HG03025 (cell line): ENCODE results near the gene UTS2R.

ENCODE experiments used
- ATAC-seq: cut with Tn5 transposase; IDR thresholded peaks from one replicate; pipeline ENCODE4 v1.9.1; 2021; ENCODE audit warnings: mild to moderate bottlenecking, moderate library complexity; ENCODE audit not compliant: unreplicated experiment, low FRiP score

UTS2R gene

DNA sequence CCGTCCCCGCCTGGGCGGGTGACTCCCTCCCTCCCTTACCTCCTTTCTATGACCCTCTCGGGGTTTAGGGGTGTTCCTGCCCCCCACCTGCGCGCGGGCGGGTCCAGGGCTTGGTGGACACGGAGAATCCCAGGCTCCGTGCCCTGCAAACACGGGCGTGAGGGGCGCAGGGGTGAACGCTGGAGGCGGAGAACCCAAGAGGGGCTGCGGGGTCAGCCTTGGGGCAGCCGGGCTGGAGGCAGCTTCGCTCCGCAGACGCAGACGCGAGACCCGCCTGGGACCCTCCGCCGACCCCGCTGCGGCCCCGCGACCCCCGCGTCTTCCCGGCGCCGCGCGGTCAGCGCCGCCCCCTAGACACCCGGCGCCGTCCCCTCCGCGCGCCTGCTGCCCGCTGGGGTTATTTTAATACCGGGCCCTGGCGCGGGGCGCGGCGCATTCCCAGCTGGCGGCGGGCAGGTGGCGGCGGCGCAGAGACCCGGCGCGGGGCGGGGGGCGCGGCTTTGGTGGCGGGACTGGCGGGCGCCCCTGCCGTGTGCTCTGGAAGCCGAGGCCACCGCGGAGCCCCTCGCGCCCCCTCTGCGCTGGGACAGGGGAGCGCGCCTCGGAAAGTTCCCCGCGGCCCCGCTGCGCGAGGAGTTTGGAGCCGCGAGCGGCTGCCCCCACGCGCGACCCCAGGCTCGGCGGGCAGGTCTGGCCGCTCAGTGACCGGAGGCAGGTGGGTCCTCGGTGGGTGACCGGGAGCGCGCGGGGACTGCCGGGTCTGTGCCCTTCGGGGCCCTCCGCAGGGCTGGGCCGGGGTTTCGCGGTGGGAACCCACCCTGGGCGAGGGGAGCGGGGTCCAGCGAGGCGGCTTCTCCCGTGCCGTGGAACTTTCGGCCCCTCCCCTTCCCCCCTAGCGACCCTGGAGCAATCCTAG, at the start of gene UTS2R:
Gene UTS2R (plus strand): TSS at position 433 of the 916 bp plus-strand sequence. CDS start 2,560 bp downstream, outside the sequence.
- ATAC-seq, result no peak

DNA sequence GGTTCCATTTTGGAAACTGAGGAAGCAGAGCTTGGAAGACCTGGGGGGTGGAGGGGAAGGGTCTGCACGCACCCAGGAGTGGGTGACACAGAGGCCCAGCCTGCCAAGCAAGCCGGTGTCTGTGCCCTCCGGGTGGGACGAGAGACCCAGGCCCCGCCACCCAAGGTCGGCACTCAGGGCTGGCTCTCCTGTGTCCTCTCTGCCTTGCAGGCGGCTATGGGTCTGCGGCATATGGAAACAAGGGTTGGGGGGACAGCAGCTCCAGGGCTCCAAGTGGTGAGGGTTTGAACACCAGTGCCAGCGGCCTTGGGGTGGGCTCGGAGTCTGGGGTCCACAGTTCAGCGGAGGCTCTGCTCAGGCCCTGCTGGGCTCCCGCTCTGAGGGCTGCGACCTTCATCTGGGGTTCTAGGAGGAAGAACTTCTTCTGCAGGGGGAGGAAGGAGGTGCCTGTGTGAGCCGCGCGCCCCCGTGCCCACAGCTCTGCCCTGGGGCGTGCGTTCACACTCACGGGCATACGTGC, 49.6 kb upstream of the UTS2R start:
- no peak for ATAC-seq

DNA sequence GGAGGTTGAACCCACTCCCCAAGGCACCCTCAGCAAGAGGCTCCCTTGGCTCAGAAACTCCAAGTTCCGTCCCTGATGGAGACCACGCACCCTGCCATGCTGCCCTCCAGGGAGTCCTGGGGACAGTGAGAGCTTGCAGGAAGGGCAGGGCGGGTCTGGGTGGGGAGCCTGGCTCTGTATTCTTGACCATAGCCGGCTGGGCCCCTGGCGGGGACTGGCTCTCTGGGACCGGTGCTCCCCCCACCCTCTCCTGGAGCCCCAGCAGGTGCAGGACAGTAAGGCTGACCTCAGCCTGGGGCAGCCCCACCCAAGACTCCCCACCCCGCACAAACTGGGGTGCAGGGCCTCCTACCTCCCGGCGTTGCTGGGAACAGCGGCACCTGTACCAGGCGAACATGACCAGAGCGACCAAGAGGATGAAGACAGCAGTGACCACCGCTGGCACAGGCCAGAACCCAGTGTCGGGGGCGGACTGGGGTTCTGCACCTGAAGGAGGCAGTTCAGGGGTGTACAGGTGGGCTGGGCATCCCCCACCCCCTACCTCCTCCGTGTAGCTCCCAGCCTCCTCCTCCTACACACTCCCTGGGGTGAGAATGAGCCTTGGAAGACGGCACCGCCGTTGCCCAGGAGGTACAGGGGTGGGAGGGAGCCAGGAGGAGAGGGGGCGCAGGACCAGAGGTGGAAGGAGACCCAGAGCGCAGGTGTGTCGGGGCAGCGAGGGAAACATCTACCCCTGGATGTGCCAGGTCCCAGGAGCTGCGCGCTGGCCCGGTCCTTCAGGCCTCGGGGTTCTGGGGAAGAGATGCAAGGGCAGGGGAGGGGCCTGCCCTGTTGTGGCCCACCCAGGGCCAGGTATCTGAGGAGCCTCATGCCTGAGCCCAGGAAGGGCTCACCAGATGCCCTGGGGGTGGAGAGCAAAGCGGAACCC, 48.8 kb upstream of the UTS2R start:
- ATAC-seq, result no peak

DNA sequence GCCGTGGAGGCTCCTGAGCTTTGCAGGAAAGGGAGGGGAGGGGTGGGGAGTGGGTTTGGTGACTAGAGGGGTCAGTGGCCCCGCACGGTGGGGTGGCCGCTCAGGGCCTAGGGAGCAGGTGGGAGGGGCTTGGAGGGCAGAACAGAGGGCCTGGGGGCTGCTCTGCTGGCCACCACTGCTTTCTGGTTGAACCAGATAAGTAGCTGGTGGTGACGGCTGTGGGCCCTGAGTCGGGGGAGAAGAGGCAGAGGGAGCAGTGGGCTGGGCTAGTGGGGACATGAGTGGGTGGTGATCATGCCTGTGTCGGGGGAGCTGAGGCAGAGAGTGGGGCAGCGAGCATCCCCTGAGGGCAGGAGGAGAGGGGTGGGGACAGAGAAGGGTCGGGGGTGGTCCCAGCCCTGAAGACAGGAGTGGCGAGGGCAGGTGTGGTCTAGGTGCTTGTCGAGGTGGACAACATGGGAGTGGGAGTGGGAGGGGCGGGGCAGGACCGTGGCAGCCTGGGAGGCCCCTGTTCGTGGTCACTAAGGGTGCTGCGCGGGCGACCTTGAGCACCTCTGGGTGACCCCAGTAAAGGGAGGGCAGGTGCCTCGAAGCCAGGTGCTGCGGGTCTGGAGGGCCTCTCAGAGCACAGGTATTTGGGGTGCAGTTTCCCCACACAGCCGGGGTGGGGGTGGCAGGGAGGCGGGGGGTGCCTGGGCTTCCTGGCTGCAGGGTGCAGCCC, 47.9 kb upstream of the UTS2R start:
- no peak for ATAC-seq

DNA sequence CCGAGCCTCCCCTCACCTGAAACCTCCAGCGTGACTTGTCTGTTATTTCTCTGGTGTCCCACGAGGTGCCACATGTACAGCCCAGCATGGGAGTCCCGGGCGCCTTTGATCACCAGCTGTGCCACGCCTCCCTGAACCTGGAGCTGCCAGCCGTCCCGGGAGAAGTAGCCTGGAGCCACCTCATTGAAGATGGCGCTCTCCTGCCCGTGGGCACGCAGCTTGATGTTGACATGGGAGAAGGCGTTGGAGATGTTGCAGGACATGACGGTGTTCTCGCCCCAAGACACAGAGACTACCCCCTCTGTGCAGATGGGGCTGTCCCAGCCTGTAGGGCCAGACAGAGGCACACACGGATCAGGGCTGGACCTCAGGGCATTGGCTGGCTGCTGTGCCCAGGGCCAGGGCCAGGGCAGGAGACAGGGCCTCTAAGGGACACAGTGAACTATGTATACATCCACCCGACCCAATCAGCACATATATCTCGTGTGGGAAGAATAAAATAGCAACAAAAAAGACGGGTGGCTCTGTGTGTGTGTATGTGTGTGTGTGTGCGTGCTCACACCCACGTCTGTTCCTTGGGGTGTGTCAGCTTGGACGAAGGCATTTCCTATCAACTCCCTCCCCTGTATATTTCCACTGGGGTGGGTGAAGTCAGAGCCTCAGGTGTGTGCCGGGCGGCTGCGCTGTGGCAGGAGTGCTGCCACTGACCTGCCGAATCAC, 46.8 kb upstream of the UTS2R start:
- no peak for ATAC-seq

DNA sequence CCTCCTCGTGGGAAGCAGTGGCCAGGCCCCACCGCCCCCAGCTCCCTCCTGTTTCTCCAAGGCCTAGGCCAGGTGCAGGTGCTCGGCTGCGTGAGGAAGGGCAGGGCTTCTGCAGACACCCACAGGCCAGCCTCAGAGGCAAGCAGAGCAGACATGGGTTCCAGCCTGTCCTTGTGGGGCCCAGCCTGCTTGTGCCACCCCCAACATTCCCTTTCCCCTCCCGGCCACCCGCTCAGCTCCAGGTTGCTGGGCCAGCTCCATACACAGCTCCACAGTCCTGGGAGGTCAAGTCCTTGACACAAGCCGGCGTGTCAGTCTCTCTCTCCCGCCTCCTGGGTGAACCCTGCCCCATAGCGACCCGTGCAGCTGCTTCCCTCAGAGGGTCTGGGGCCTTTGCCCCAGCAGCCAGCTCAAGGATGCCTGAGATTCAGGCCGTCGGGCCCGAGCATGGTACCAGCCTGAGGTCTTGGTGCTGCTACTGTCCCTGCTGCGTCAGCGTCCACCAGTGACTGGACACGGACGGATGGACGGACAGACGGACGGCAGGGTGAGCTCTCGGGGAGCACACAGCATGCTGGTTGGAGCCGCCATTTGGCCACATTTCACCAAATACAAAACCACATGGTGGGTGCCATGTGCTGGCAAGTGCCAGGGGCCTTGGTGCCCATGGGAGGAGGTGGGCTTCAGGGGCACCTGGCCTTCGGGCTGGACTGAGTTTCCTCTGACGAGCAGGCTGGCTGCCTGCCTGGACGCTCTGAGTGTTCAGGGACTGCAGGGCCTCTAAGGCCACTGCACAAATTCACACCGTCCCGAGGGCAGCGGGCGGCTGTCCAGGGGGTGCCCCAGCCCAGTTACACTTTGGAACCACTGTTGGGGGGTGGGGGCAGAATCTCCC, 46.0 kb upstream of the UTS2R start:
- ATAC-seq, result no peak

DNA sequence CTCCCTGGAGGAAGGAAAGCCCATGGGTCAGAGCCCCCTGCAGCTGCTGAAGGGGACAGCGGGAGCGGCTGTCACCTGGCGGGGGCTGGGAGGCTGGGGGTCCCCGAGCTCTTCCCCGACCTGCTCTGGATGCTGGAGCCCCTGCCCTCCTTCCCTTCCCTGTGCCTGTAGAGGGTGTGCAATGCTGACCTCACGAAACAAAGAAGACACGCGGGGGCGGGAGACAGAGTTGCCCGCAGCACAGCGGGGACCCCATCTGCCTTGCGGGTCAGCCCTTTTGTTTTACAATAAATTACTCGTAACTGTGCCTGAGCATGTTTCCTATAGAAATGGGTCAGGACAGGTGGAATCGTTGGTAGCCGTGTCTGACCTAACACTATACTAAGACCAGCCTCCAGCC, 44.3 kb upstream of the UTS2R start:
- no peak for ATAC-seq

DNA sequence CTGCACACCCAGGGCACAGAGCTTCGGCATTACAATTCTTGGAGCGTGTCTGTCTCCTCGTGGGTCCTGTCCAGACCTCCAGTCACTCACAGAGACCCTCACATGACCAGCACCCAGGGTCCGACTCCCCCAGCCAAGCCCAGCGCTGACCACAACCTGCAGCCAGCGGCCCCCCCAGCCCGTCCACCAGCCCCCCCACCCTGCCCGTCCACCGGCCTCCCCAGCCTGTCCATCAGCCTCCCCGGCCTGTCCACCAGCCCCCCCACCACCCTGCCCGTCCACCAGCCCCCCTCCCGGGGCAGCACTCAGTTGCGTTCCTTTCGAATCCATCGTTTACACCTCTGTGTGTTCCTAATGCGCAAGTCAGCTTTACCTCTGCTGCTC, 43.8 kb upstream of the UTS2R start:
- ATAC-seq, result no peak

DNA sequence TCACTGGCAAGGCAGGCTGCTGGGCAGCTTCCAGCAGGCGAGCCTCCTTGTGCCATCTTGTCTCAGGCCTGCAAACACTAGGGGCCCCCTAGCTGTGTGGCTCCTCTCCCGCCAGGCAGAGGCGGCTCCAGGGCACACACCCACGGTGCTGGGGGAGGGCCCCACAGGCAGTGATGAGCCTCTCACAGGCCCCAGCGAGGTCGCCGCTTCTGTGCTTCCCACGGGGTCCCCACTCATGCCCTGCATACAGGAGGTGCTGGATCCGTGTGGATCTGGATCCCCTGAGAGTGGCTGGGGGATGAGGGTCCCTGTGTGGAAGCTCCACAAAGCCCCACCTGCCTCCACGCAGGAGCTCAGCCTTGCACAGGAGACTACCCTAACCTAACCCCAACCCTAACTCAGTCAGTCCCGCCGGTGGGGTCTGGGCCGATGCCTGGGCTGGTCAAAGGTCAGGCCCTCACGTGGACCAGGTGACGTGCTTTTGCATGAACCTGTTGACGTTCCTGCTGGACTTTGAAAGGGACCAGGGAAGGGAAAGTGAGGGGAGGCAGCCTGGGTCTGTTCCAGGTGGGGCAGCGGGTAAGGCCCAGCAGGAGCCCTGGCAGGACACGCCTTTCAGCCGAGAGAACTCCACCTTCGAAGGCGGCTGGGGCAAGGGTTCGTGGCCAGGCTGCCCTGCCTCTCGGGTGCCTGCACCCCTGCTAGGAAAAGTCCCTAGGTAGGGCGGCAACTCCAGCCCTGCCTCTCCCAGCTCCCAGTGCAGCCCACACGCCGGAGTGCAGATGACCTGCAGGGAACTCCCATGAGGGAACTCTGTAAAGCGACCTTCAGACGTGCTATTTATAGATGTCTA, 43.2 kb upstream of the UTS2R start:
- ATAC-seq, result no peak

DNA sequence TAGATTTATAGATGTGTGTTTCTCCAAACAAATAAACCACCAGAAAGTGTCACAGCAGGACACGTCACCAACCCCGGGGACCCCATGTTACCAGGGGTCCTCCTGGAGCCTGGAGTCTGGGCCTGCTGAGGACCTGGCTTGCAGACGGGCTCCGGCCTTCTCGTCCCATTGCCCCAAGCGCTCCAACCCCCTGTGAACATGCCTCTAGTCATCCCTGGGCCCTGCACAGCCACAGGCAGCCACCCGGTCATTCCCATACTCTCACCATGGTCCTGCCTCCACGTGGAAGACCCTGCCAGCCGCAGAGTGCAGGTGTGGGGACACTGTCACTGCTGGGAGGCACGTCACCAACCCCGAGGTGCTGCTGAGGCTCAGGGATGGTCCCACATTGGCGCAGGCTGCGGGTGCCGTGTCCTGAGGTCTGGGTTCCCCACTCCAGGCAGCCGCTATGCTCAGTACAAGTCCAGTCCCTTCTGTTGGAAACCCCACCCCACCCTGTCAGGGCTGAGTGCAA, 42.5 kb upstream of the UTS2R start:
- no peak for ATAC-seq

DNA sequence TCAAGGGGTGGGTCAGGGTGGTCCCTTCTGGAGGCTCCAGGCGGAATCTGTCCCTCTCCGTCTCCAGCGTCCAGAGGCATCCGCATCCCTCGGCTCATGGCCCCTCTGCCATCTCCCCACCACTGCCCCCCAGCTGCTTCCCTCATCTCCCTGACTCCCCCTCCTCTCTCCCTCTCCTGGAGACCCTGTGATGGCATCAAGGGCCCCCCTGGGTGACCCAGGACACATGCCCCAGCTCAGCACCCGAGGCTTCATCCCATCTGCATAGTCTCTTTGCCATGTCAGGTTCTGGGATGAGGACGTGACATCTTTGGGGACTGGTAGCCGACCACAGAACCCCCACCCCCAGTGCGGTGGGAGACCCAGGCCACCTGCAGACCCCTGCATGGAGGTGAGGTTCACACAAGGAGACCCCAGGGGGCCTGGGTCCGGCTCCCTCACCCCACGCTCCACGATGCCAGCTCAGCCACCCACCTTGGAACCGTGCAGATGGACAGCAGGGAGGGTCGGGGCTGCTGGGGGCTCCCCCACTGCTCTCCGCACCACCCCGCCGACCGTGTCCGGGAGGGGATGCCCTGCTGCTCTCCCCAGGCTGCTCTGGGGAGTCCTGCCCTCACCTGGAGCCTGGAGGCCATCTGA, 41.8 kb upstream of the UTS2R start:
- ATAC-seq, result no peak

DNA sequence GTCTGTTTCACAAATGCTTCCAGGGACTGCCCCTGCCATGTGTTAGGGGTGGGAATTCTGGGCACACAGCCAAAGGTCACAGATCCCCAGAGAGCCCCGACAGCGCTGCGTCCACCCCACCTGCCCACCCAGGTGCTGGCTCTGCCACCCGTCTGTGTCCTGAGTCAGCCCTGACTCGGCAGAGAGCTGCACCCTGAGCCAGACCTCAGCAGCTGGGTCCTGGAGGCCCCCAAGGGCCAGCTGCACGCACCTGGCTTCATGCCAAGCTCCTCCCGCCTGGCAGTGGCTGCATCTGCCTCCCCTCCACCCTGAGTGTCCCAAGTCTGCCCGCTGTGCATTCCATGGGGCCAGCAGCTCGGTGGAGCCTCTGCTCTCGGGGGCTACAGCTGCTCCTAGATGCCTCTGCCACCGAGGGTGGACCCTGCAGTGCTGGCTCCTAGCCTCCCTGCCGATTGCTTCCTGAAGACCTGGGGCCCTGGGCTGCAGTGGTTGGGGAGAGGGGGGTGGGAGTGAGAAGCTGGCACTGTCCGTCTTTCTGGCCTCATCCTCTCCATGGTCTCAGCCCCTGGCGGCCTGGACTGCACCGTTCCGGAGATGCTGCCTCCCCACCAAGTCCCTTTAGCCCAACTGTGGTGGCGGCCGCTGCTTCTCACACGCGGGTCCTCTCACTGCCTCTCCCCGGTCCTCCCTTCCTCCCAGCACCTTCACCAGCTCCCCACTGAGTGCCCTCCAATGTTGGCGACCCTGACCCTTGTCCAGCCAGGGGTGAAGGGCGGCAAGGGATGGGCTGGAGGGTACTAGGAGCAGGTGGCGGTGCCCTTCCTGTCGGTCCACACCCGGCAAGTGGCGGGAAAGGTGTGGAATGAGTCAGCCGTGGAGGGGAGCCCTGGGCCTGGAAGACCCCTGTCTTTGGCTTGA, 41.0 kb upstream of the UTS2R start:
- ATAC-seq, result no peak

DNA sequence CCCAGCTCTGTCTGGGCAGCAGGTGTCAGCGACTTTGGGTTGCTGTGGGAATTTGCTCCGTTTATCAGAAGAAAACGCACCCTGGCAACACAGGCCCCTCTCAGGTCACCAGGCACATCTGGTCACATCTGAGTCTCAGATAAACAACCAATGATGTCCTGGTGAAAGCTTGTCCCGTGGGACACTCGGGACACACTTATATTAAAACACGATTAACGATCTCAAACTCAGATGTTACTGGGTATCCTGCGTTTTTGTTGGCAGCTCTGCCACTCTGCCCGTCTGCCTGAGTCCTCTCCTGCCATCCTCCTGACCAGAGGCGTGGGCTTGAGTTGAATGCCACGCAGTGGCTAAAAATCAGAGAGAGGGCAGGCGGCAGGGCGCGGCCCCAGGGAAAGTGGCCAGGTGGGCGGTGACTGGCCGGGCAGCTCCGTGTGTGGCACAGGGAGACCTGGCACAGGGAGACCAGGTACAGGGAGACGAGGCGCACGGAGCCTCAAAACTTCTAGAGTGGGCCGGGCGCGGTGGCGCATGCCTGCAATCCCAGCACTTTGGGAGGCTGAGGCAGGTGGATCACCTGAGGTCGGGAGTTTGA, 40.1 kb upstream of the UTS2R start:
- ATAC-seq, result no peak

DNA sequence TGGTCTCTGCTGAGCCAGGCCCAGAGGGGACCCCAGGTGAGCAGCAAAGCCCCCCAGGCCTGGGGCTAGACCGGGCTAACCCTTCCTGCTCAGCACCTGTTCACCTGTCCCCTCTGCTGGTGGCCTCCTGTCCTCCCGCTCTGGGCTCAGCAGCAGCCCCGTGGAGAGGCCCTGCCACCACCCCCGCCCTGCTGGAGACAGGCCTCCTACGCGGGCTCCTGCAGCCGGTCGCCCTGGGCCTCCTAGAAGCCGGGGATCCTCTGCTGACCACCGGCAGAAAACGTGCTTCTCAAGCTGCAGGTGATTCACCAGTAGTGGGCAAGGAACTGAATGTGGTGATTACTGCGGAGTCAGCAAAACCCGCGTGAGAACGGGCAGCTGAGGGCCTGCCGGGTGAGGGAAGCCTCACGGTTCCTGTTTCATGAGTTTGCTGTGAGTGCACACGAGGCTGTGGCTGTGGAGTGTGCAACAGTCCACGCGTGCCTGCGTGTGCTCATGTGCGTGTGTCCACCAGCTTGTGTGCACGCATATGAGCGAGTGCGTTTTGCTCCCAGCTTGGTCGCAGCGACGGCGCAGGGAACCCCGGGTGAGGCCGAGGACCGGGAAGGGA, 38.8 kb upstream of the UTS2R start:
- no peak for ATAC-seq
